C4-2B (cell line): ENCODE data around the gene DNAJC18.

ENCODE experiments used
- H3K27ac ChIP-seq: fragments of 450-650 bp; 2 replicates; pipeline ENCODE4 v1.5.1; 2017
- ZFX ChIP-seq: fragments of 450-650 bp; IDR thresholded peaks from 2 replicates; pipeline ENCODE4 v1.6.1; 2017
- TF ChIP-seq, protein P1 (sequence below): fragments of 450-650 bp; conservative IDR thresholded peaks from 2 replicates; pipeline ENCODE4 v1.5.1; 2017; ENCODE audit warnings: mild to moderate bottlenecking

The DNAJC18 gene

DNA sequence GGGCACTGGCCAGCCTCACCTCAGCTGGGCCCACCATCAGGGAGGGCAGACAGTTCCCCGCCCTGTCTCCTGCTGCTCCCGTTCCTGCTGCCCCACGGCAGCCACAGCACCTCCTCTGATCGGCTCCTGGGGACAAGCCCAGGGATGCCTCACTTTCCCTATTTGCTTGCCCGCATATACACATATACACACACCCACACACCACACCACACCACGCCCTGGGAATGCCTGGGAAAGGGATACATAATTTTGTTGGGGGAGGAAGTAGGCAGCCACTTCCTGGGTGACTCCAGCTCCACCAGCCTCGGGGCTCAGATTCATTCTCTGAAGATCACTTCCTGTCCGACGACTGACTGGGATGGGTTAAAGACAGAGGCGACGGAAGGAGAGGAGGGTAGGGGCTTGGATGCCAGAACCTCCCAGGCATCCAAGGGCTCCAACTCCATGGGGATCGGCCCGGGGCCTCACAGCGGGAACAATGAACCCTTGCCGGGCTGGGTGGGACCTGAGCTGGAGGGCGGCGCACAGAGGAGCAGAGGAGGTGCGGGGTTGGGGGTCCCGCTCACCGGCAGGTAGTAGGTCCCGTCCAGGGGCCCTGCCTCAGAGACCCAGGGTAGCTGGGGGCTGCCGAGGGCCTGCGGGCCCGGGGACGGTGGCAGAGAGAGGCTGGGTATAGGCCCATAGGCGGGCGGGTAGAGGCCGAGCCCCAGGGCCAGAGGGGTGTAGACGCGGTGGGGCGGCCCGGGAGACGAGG is 47.6 kb downstream of the DNAJC18 start:
- H3K27ac ChIP-seq = no peak overlapping the region
- TF ChIP-seq, protein P1, sequence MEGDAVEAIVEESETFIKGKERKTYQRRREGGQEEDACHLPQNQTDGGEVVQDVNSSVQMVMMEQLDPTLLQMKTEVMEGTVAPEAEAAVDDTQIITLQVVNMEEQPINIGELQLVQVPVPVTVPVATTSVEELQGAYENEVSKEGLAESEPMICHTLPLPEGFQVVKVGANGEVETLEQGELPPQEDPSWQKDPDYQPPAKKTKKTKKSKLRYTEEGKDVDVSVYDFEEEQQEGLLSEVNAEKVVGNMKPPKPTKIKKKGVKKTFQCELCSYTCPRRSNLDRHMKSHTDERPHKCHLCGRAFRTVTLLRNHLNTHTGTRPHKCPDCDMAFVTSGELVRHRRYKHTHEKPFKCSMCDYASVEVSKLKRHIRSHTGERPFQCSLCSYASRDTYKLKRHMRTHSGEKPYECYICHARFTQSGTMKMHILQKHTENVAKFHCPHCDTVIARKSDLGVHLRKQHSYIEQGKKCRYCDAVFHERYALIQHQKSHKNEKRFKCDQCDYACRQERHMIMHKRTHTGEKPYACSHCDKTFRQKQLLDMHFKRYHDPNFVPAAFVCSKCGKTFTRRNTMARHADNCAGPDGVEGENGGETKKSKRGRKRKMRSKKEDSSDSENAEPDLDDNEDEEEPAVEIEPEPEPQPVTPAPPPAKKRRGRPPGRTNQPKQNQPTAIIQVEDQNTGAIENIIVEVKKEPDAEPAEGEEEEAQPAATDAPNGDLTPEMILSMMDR = no peak
- TF ChIP-seq ZFX = no peak

GRCh38 chr5:139390639-139391569 is 48.4 kb downstream of the DNAJC18 start:
- no peak for TF ChIP-seq ZFX
- TF ChIP-seq, protein P1 = no peak
- no peak overlapping the region; the same call in 1 of the 2 replicates for H3K27ac ChIP-seq

GRCh38 chr5:139389701-139390638 is 49.4 kb downstream of the DNAJC18 start, which contains the start of gene MZB1:
MZB1 (minus strand) TSS chr5:139389913; CDS start chr5:139389856, 57 bp downstream.
- TF ChIP-seq, protein P1 = no peak
- TF ChIP-seq ZFX = no peak
- H3K27ac ChIP-seq = peak within 1 kb of the TSS; percentile 88

DNA sequence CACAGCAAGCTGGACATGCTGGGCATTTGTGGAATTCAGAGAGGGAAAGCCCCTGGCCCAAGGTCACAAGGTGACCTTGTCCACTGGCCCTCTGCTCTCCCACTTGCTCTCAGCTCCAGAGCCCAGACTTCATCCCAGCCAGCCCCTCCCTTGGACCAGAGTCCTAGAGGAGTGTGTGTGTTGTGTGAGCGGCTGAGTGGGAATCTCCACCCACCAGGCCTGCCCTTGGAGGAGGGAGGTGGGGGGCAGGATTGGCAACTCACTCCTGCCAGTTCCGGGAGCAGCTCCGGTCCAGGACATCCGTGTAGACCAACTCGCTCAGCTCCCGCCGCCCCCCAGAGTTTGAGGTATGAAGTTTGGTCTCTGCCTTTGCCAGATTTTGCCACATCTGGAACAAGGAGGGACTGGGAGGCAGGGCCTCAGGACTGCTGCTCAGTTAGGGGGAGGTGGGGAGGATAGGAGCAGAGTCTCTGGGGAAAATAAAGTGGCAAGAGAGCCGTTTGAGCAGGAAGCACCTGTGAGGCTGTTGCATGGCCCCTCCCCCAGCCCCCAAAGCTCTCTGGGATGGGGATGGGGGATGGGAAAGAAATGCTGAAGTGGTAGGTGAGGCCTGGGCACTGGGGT is 51.0 kb downstream of the DNAJC18 start:
- peak overlapping the region; percentile 88 for H3K27ac ChIP-seq
- TF ChIP-seq, protein P1 = no peak
- TF ChIP-seq ZFX = no peak

DNA sequence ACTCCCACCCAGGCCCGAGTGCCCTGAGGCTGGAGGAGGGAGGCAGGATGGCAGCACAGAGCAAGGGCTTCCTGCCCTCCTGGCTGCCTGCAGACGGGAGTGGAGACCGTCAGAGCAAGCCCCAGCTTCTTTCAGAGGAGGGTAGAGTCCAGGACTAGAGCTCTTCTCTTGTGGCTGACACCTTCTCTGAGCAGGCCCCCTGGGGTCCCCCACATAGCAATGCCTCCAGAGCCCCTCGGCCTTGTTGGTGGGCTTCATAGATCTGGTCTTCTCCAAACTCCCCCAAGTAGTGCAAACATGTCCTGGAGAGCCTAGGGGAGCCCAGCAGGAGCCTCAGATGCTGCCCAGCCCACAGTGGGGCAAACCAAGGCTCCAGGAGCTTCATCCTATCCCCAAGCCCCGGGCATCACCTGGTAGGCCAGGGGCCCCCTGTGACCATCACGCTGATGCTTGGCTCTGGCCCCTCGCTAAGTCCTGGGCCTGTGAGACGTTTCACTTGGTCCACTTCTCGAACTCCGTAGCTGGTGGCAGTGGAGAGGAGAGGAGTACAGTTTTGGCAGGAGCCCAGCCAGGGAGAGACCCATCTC is 51.6 kb downstream of the DNAJC18 start:
- TF ChIP-seq, protein P1 = no peak
- TF ChIP-seq ZFX = no peak
- H3K27ac ChIP-seq = peak overlapping the region; percentile 88

DNA sequence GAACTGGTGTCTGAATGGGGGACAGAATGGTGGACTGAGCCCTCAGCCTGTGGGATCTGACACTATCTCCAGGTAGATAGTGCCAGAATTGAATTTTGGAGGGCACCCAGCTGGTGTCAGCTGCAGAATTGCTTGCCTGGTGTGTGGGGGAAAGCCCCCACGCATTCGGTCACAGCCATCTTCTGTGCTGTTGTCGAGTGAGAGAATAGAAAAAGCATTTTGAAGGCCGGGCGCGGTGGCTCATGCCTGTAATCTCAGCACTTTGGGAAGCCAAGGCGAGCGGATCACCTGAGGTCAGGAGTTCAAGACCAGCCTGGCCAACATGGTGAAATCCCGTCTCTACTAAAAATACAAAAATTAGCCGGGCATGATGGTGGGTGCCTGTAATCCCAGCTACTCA is 52.4 kb downstream of the DNAJC18 start:
- H3K27ac ChIP-seq = peak overlapping the region; percentile 88
